Kidney (tissue), 14 donors: ENCODE measurements around the gene ANKS6. TPM values are rescaled to one million over a fixed set of nuclear protein-coding genes. Genes with fewer than 3 reads are reported as not detected.

Experiments
- DNase-seq, 5 donors: peaks; one replicate each; pipeline ENCODE4 v3.0.0-alpha.2; 2013 to 2020
- FAIRE-seq: peaks from 2 replicates; lab custom pipeline; 2012; peaks lifted over from hg19 to GRCh38; lab: Jason Lieb, UNC
- H3K27ac ChIP-seq, 2 donors: one replicate each; pipeline ENCODE4 v1.7.0; 2013; ENCODE audit warnings: low read depth in 2 of 2, low read length in 2 of 2, inconsistent platforms in 1 of 2
- H3K27me3 ChIP-seq: one replicate; pipeline ENCODE4 v1.7.1; 2013; ENCODE audit warnings: low read length, inconsistent platforms; ENCODE audit not compliant: control insufficient read depth, insufficient read depth
- H3K36me3 ChIP-seq, 3 donors: one replicate each; pipeline versions ENCODE4 v1.7.0 to v1.7.1; 2013; ENCODE audit warnings: low read length in 3 of 3, control low read depth in 1 of 3, inconsistent platforms in 1 of 3; ENCODE audit not compliant: insufficient read depth in 3 of 3, control insufficient read depth in 2 of 3
- H3K4me1 ChIP-seq, 3 donors: one replicate each; pipeline versions ENCODE4 v1.7.0 to v1.7.1; 2013; ENCODE audit warnings: low read length in 3 of 3, inconsistent platforms in 1 of 3, low read depth in 1 of 3; ENCODE audit not compliant: control insufficient read depth in 2 of 3, insufficient read depth in 2 of 3
- H3K4me3 ChIP-seq, 3 donors: one replicate each; pipeline versions ENCODE4 v1.7.0 to v1.8.1; 2013; ENCODE audit warnings: low read length in 3 of 3, control low read depth in 1 of 3, inconsistent platforms in 1 of 3
- H3K9ac ChIP-seq, 3 donors: one replicate each; pipeline versions ENCODE4 v1.7.0 to v1.7.1; 2013; ENCODE audit warnings: low read length in 3 of 3, control low read depth in 1 of 3, inconsistent platforms in 1 of 3
- H3K9me3 ChIP-seq, 3 donors: one replicate each; pipeline versions ENCODE4 v1.7.0 to v1.7.1; 2013; ENCODE audit warnings: low read length in 3 of 3, control low read depth in 1 of 3, inconsistent platforms in 1 of 3; ENCODE audit not compliant: control insufficient read depth in 2 of 3, insufficient read depth in 1 of 3
- CTCF ChIP-seq: IDR thresholded peaks from 3 replicates; pipeline ENCODE4 v1.5.1; 2012; ENCODE audit warnings: mild to moderate bottlenecking, moderate library complexity, borderline replicate concordance; ENCODE audit not compliant: insufficient read depth; ENCODE audit errors: extremely low read depth
- intact Hi-C: fragments of 100-400 bp; cut with DNase I; formaldehyde crosslinking; loops from one replicate; pipeline ENCODE4 v1.11.1; 2022
- polyA plus RNA-seq: library from polyadenylated mRNA; stranded (reverse); fragments of 350-450 nt; fragmentation: Illumina TruSeq; extraction: RNeasy Lipid Tissue Mini Kit (QIAGEN cat#74804); gene quantifications from one replicate; pipeline ENCODE4 v1.2.3, GENCODE V29; 2014; ENCODE audit warnings: low read depth, low replicate concordance; ENCODE audit not compliant: insufficient read depth
- total RNA-seq: library from RNA; stranded (reverse); fragmentation: NEBNext Ultra II Directional; extraction: Animal tissue kit (Norgen Biotek cat#: 25700); gene quantifications from one replicate; pipeline ENCODE4 v1.2.1, GENCODE V29; 2021
- donor health status: control.
- donor health status: control.
- donor health status: control.
- donor health status: control.
- donor health status: control.
- donor health status: DM: yes; HTN: yes; CAD: no.
- donor health status: Normal renal cell carcinoma (clear cell type).

ANKS6 gene
- total and polyA plus RNA-seq, 2 donors from 2014 or later: 22.0 to 31.8 TPM

- Histone ChIP-seq H3K9me3 (no peaks in the 10 kb centered on the region), H3K4me1 (no peaks in the 10 kb centered on the region), H3K9ac (no peak overlapping the region), H3K27me3 (no peaks in the 10 kb centered on the region), H3K36me3 (peaks cover 7 to 52% (median 29%) of the 10 kb centered on the region in 3 donors), H3K4me3 (no peak overlapping the region), H3K27ac (no peak overlapping the region)
- DNase-seq: no peak
- TF ChIP-seq CTCF: no peak
- FAIRE-seq: no peak
- intact Hi-C loops: no loop called here
Measured at GRCh38 chr9:98768344-98768743, 28.0 kb downstream of the ANKS6 start.

- intact Hi-C loops: no loop called here
Measured at GRCh38 chr9:98767915-98768314, 28.4 kb downstream of the ANKS6 start.

GRCh38 chr9:98767196-98767595 is 29.2 kb downstream of the ANKS6 start:
- intact Hi-C loops: no loop called here
- Histone ChIP-seq H3K4me1 (no peaks in the 10 kb centered on the region), H3K9me3 (no peaks in the 10 kb centered on the region), H3K27ac (no peak overlapping the region), H3K27me3 (no peaks in the 10 kb centered on the region), H3K36me3 (peaks cover 5 to 41% (median 17%) of the 10 kb centered on the region in 3 donors), H3K4me3 (no peak overlapping the region), H3K9ac (no peak overlapping the region)
- FAIRE-seq: no peak
- DNase-seq: no peak
- TF ChIP-seq CTCF: no peak

More at GRCh38 chr9:98767915-98768314, 28.4 kb downstream of the ANKS6 start:
- no peak for FAIRE-seq
- H3K4me1 ChIP-seq: no peaks in the 10 kb centered on the region
- H3K9ac ChIP-seq: no peak overlapping the region
- no peaks in the 10 kb centered on the region for H3K9me3 ChIP-seq
- H3K36me3 ChIP-seq: peaks cover 5 to 48% (median 25%) of the 10 kb centered on the region in 3 donors
- H3K27me3 ChIP-seq: no peaks in the 10 kb centered on the region
- no peak for DNase-seq
- no peak overlapping the region for H3K27ac ChIP-seq
- no peak for TF ChIP-seq CTCF
- H3K4me3 ChIP-seq: no peak overlapping the region

DNA sequence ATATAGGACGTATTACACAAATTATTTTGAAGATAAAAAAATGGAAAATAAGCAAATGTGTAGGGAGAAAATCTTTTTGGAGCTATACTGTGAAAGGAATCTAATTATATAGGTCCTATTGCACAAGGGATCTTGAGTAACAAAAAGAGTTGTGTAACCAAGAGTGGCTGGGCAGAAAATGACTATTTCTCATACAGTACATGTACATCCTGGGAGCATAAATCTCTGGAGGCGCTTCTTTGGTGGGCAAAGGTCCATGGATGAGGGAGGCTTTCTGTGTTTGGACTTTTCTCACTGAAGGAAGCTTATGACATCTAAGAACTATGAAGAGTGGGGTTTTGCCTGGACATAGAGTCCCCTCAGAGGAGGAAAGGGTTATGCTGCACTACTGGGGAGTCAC is 29.8 kb downstream of the ANKS6 start:
- H3K27me3 ChIP-seq: no peaks in the 10 kb centered on the region
- intact Hi-C loops: no loop called here
- no peaks in the 10 kb centered on the region for H3K4me1 ChIP-seq
- H3K36me3 ChIP-seq: peaks cover 2 to 36% (median 14%) of the 10 kb centered on the region in 3 donors
- no peak for FAIRE-seq
- DNase-seq: no peak
- H3K9ac ChIP-seq: no peak overlapping the region
- H3K4me3 ChIP-seq: no peak overlapping the region
- no peak overlapping the region for H3K27ac ChIP-seq
- H3K9me3 ChIP-seq: no peaks in the 10 kb centered on the region
- no peak for TF ChIP-seq CTCF
